ENCODE results near the gene NOB1.

NOB1 gene

GRCh38 chr16:69701452-69701851 is 53.3 kb downstream of the NOB1 start:
- Histone ChIP-seq H4K91ac (ENCODE audit: low read depth, low read length, poor library complexity) (no peak overlapping the region), H3K4me2 (ENCODE audit: insufficient read depth, low read length, poor library complexity, severe bottlenecking) (no peak overlapping the region), H2AFZ (ENCODE audit: low read length) (no peak overlapping the region), H4K8ac (ENCODE audit: low read depth, low read length) (no peak overlapping the region), H3K9me3 (replicated peaks in 1 of 2; ENCODE audit: control insufficient read depth in 2 of 2, insufficient read depth in 1 of 2, low read depth in 1 of 2, low read length in 2 of 2) (no peaks in the 10 kb centered on the region), H2BK5ac (ENCODE audit: low read length) (no peak overlapping the region), H3K79me1 (ENCODE audit: low read depth, low read length) (no peaks in the 10 kb centered on the region), H3K27me3 (ENCODE audit: control insufficient read depth in 3 of 3, insufficient read depth in 3 of 3, low read depth in 1 of 3, low read length in 3 of 3) (no peaks in the 10 kb centered on the region), H2BK12ac (ENCODE audit: low read length) (no peak overlapping the region), H3K36me3 (replicated peaks in 1 of 2; ENCODE audit: control insufficient read depth in 2 of 2, insufficient read depth in 2 of 2, low read length in 2 of 2) (peaks cover 2 to 64% of the 10 kb centered on the region in 2 donors), H2BK15ac (ENCODE audit: low read length) (no peak overlapping the region), H3K9ac (ENCODE audit: low read depth, low read length, poor library complexity) (no peak overlapping the region), H3K27ac (replicated peaks; ENCODE audit: low read length) (no peak overlapping the region), H3K4me1 (ENCODE audit: control insufficient read depth in 2 of 2, insufficient read depth in 1 of 2, low read depth in 1 of 2, low read length in 2 of 2) (peaks cover 0 to 2% of the 10 kb centered on the region in 2 donors), H3K4ac (ENCODE audit: low read length) (no peak overlapping the region), H3K23ac (ENCODE audit: low read depth, low read length, poor library complexity) (no peak overlapping the region), H2AK5ac (ENCODE audit: low read depth, low read length) (no peak overlapping the region), H3K18ac (ENCODE audit: low read length) (no peak overlapping the region), H3K14ac (ENCODE audit: low read length) (no peak overlapping the region), H2BK120ac (ENCODE audit: low read depth, low read length) (no peak overlapping the region), H3K4me3 (ENCODE audit: low read length in 2 of 2) (no peak overlapping the region)
- no peak for DNase-seq (ENCODE audit: low spot score)

GRCh38 chr16:69699915-69700314 is 54.8 kb downstream of the NOB1 start:
- H4K8ac ChIP-seq (ENCODE audit: low read depth, low read length): no peak overlapping the region

GRCh38 chr16:69698404-69698803 is 56.3 kb downstream of the NOB1 start:
- H2BK120ac ChIP-seq (ENCODE audit: low read depth, low read length): no peak overlapping the region
- no CpG with 5 or more reads among the region's 3 CpGs for WGBS, 2 donors (ENCODE audit: extremely low coverage in 2 of 2, insufficient read length in 2 of 2, insufficient replicate concordance in 1 of 2)

More at GRCh38 chr16:69699915-69700314, 54.8 kb downstream of the NOB1 start:
- no peak overlapping the region for H3K4me2 ChIP-seq (ENCODE audit: insufficient read depth, low read length, poor library complexity, severe bottlenecking)
- no peaks in the 10 kb centered on the region for H3K9me3 ChIP-seq (replicated peaks in 1 of 2; ENCODE audit: control insufficient read depth in 2 of 2, insufficient read depth in 1 of 2, low read depth in 1 of 2, low read length in 2 of 2)
- H3K9ac ChIP-seq (ENCODE audit: low read depth, low read length, poor library complexity): no peak overlapping the region
- no peak overlapping the region for H4K91ac ChIP-seq (ENCODE audit: low read depth, low read length, poor library complexity)
- no peak overlapping the region for H3K23ac ChIP-seq (ENCODE audit: low read depth, low read length, poor library complexity)
- H3K18ac ChIP-seq (ENCODE audit: low read length): no peak overlapping the region
- no CpG with 5 or more reads among the region's 1 CpG for WGBS, 2 donors (ENCODE audit: extremely low coverage in 2 of 2, insufficient read length in 2 of 2, insufficient replicate concordance in 1 of 2)
- no peak overlapping the region for H2AFZ ChIP-seq (ENCODE audit: low read length)
- H2BK120ac ChIP-seq (ENCODE audit: low read depth, low read length): no peak overlapping the region
- no peak overlapping the region for H2BK12ac ChIP-seq (ENCODE audit: low read length)
- H2AK5ac ChIP-seq (ENCODE audit: low read depth, low read length): no peak overlapping the region
- DNase-seq (ENCODE audit: low spot score): no peak
- H3K27me3 ChIP-seq (ENCODE audit: control insufficient read depth in 3 of 3, insufficient read depth in 3 of 3, low read depth in 1 of 3, low read length in 3 of 3): no peaks in the 10 kb centered on the region
- H3K4ac ChIP-seq (ENCODE audit: low read length): no peak overlapping the region
- peaks cover 6 to 74% of the 10 kb centered on the region in 2 donors for H3K36me3 ChIP-seq (replicated peaks in 1 of 2; ENCODE audit: control insufficient read depth in 2 of 2, insufficient read depth in 2 of 2, low read length in 2 of 2)
- no peak overlapping the region for H3K14ac ChIP-seq (ENCODE audit: low read length)
- no peaks in the 10 kb centered on the region for H3K79me1 ChIP-seq (ENCODE audit: low read depth, low read length)
- H2BK15ac ChIP-seq (ENCODE audit: low read length): no peak overlapping the region
- peaks cover 0 to 2% of the 10 kb centered on the region in 2 donors for H3K4me1 ChIP-seq (ENCODE audit: control insufficient read depth in 2 of 2, insufficient read depth in 1 of 2, low read depth in 1 of 2, low read length in 2 of 2)
- H3K27ac ChIP-seq (replicated peaks; ENCODE audit: low read length): no peak overlapping the region
- H2BK5ac ChIP-seq (ENCODE audit: low read length): no peak overlapping the region
- no peak overlapping the region for H3K4me3 ChIP-seq (ENCODE audit: low read length in 2 of 2)

GRCh38 chr16:69693916-69694315 is 60.8 kb downstream of the NOB1 start:
- H2BK12ac ChIP-seq (ENCODE audit: low read length): no peak overlapping the region
- H2BK120ac ChIP-seq (ENCODE audit: low read depth, low read length): no peak overlapping the region
- no peak overlapping the region for H2BK15ac ChIP-seq (ENCODE audit: low read length)
- H3K27me3 ChIP-seq (ENCODE audit: control insufficient read depth in 3 of 3, insufficient read depth in 3 of 3, low read depth in 1 of 3, low read length in 3 of 3): no peaks in the 10 kb centered on the region
- no peak overlapping the region for H3K27ac ChIP-seq (replicated peaks; ENCODE audit: low read length)
- H3K4ac ChIP-seq (ENCODE audit: low read length): no peak overlapping the region
- H3K9me3 ChIP-seq (replicated peaks in 1 of 2; ENCODE audit: control insufficient read depth in 2 of 2, insufficient read depth in 1 of 2, low read depth in 1 of 2, low read length in 2 of 2): no peaks in the 10 kb centered on the region
- H3K79me1 ChIP-seq (ENCODE audit: low read depth, low read length): no peaks in the 10 kb centered on the region
- no CpG with 5 or more reads among the region's 2 CpGs for WGBS, 2 donors (ENCODE audit: extremely low coverage in 2 of 2, insufficient read length in 2 of 2, insufficient replicate concordance in 1 of 2)
- H3K4me2 ChIP-seq (ENCODE audit: insufficient read depth, low read length, poor library complexity, severe bottlenecking): no peak overlapping the region
- H3K18ac ChIP-seq (ENCODE audit: low read length): no peak overlapping the region
- no peak overlapping the region for H3K23ac ChIP-seq (ENCODE audit: low read depth, low read length, poor library complexity)
- H2BK5ac ChIP-seq (ENCODE audit: low read length): no peak overlapping the region
- no peak overlapping the region for H3K9ac ChIP-seq (ENCODE audit: low read depth, low read length, poor library complexity)
- no peak overlapping the region for H4K91ac ChIP-seq (ENCODE audit: low read depth, low read length, poor library complexity)
- peaks cover 0 to 2% of the 10 kb centered on the region in 2 donors for H3K4me1 ChIP-seq (ENCODE audit: control insufficient read depth in 2 of 2, insufficient read depth in 1 of 2, low read depth in 1 of 2, low read length in 2 of 2)
- no peak overlapping the region for H4K8ac ChIP-seq (ENCODE audit: low read depth, low read length)
- H3K36me3 ChIP-seq (replicated peaks in 1 of 2; ENCODE audit: control insufficient read depth in 2 of 2, insufficient read depth in 2 of 2, low read length in 2 of 2): peaks cover 29 to 83% of the 10 kb centered on the region in 2 donors
- DNase-seq (ENCODE audit: low spot score): no peak
- no peak overlapping the region for H3K14ac ChIP-seq (ENCODE audit: low read length)
- no peak overlapping the region for H3K4me3 ChIP-seq (ENCODE audit: low read length in 2 of 2)
- no peak overlapping the region for H2AFZ ChIP-seq (ENCODE audit: low read length)
- no peak overlapping the region for H2AK5ac ChIP-seq (ENCODE audit: low read depth, low read length)

More at GRCh38 chr16:69698404-69698803, 56.3 kb downstream of the NOB1 start:
- Histone ChIP-seq H3K4me2 (ENCODE audit: insufficient read depth, low read length, poor library complexity, severe bottlenecking) (no peak overlapping the region), H3K27me3 (ENCODE audit: control insufficient read depth in 3 of 3, insufficient read depth in 3 of 3, low read depth in 1 of 3, low read length in 3 of 3) (no peaks in the 10 kb centered on the region), H3K9me3 (replicated peaks in 1 of 2; ENCODE audit: control insufficient read depth in 2 of 2, insufficient read depth in 1 of 2, low read depth in 1 of 2, low read length in 2 of 2) (no peaks in the 10 kb centered on the region), H3K79me1 (ENCODE audit: low read depth, low read length) (no peaks in the 10 kb centered on the region), H2BK15ac (ENCODE audit: low read length) (no peak overlapping the region), H3K14ac (ENCODE audit: low read length) (no peak overlapping the region), H2BK12ac (ENCODE audit: low read length) (no peak overlapping the region), H3K36me3 (replicated peaks in 1 of 2; ENCODE audit: control insufficient read depth in 2 of 2, insufficient read depth in 2 of 2, low read length in 2 of 2) (peaks cover 15 to 74% of the 10 kb centered on the region in 2 donors), H2BK5ac (ENCODE audit: low read length) (no peak overlapping the region), H3K4me1 (ENCODE audit: control insufficient read depth in 2 of 2, insufficient read depth in 1 of 2, low read depth in 1 of 2, low read length in 2 of 2) (peaks cover 0 to 2% of the 10 kb centered on the region in 2 donors), H3K9ac (ENCODE audit: low read depth, low read length, poor library complexity) (no peak overlapping the region), H2AK5ac (ENCODE audit: low read depth, low read length) (no peak overlapping the region), H3K27ac (replicated peaks; ENCODE audit: low read length) (no peak overlapping the region), H2AFZ (ENCODE audit: low read length) (no peak overlapping the region), H3K18ac (ENCODE audit: low read length) (no peak overlapping the region), H4K8ac (ENCODE audit: low read depth, low read length) (no peak overlapping the region), H3K4ac (ENCODE audit: low read length) (no peak overlapping the region), H3K23ac (ENCODE audit: low read depth, low read length, poor library complexity) (no peak overlapping the region), H3K4me3 (ENCODE audit: low read length in 2 of 2) (no peak overlapping the region), H4K91ac (ENCODE audit: low read depth, low read length, poor library complexity) (no peak overlapping the region)
- DNase-seq (ENCODE audit: low spot score): no peak

Data from neuronal stem cell (in vitro differentiated cells).